GM21447 (cell line): Measurements from ENCODE around the gene BMP8A.
"Not testable (repeated sequence)": the region's sequence is repeated elsewhere in the genome, so short reads cannot be mapped to it uniquely, and the experiment has no call there.

Experiments used
- ATAC-seq: cut with Tn5 transposase; IDR thresholded peaks from one replicate; pipeline ENCODE4 v1.9.1; 2021; ENCODE audit not compliant: unreplicated experiment

Gene BMP8A

GRCh38 chr1:39525366-39526165, 34.1 kb downstream of the BMP8A start:
- ATAC-seq, result peak; percentile 91

DNA sequence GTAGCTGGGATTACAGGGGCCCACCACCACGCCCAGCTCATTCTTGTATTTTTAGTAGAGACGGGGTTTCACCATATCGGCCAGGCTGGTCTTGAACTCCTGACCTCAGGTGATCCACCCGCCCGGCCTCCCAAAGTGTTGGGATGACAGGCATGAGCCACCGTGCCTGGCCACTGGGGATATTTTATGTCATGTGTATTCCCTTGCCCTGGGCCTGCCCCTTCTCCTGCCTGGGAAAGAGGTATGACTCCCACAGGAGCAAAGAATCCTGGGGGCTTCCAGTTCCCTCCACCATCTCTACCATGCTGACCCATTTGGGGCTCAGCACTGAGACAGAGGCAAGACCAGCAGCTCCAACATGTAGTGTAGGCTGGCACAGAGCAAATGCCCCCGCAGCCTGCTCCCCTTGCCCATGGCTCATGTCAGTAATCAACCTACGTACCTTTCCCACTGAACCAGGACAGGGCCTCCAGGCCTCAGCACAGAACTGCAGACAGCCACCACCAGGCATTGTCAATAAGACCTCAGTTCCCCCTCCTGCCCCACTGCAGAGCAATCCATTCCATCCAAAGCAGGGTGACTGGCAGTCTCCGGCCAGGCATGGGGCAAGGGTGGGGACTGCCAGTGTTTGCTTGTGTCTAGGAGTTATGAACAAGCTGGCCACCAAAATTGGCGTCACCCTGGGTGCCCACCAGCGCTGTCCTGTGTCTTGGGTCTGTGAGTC, 35.2 kb downstream of the BMP8A start:
- ATAC-seq, result no peak

DNA sequence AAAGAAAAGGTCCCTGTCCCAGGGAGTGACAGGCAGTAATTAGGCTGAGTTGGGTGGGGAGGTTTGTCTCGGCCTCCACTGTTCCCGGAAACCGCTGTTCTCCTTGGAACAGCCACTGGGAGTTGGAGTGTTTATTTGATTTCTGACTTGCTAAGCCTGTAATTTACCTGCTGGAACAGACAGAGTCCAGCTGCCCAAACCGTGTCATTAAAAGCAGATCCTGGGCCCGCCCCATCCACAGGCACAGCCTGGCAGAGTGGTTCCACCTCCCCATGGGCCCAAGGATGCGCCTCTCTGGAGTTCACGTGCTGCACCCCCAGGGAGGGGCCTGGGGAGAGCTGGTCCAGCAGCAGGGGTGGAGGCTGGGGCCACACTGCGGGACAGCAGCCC, 35.7 kb downstream of the BMP8A start:
- ATAC-seq, result not testable (repeated sequence)

GRCh38 chr1:39528082-39528481, 36.6 kb downstream of the BMP8A start:
- no peak for ATAC-seq

DNA sequence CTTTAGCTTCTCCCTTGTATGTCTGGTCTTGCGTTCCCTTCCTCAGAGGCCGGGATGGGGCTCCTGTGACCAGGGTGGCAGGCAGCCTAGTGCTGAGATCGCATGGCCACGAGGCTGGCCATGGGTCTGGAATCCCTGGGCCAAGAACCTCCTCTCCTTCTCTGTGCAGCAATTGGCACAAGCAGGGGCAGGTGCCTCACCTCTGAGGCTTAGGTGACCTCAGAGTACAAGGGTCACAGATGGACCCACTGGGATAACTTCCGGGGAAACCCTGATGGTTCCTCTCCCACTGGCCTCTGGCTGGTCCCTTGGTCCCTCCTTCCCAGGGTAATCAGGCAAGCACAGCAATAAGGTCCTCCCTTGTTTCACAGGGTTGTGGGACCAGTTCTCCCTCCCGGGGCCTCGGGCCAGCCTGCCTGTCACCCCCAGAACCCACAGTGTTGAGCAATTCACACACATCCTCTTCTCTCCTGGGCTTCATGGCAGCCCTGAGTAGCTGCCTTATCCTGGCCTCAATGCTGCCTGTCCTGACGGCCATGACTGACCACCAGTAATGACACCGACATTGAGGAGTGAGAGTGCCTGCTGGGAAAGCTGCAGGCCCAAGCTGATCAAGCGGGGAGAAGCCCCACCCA, 38.6 kb downstream of the BMP8A start:
- ATAC-seq, result no peak

- ATAC-seq, result no peak
These were observed 40.1 kb downstream of the BMP8A start for GRCh38 chr1:39531526-39531925.

- ATAC-seq, result no peak
These were observed 42.0 kb downstream of the BMP8A start for GRCh38 chr1:39533442-39533841.

- no peak for ATAC-seq
These were observed 47.3 kb downstream of the BMP8A start for GRCh38 chr1:39538531-39539251.

DNA sequence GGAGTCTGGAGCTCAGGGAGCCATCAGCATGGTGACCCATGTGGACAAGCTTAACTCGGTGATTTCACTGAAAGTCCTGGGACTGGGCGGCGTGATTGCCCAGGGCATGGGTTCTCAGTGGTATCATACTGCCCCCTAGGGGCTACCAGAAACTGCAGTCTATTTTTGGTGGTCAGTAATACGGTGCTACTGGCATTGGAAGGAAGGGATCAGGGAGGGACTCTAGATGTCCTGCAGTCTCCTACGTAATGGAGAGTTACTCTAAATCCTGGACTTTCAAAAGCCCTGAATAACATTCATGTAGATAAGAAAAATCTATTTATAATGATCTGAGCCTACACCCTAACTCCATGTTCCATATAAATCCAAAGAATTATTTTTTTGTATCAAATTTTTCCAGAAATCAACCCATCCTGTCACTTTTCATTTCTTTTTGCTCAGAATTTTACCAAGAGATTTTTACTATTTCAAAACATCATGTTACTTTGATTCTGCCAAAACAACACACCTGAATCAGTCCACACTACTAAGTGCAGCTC, 47.9 kb downstream of the BMP8A start:
- ATAC-seq, result peak; percentile 53

- no peak for ATAC-seq
These were observed 49.1 kb downstream of the BMP8A start for GRCh38 chr1:39540504-39541031.

GRCh38 chr1:39542924-39543323, 51.5 kb downstream of the BMP8A start:
- no peak for ATAC-seq

DNA sequence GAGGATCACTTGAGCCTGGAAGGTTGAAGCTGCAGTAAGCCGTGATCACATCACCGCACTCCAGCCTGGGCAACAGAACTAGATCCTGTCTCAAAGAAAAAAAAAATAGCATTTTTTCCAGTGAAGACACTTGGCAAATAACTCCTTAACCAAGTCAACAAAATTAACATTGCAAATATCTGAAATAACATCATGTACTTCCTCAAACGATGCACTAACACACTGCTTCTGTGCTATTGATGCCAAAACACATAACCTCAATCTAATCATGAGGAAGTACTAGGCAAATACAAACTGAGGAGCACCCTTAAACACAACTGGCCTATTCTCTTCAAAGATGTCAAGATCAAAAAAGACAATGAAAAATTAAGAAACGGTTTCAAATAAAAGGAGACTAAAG, 52.9 kb downstream of the BMP8A start:
- no peak for ATAC-seq

DNA sequence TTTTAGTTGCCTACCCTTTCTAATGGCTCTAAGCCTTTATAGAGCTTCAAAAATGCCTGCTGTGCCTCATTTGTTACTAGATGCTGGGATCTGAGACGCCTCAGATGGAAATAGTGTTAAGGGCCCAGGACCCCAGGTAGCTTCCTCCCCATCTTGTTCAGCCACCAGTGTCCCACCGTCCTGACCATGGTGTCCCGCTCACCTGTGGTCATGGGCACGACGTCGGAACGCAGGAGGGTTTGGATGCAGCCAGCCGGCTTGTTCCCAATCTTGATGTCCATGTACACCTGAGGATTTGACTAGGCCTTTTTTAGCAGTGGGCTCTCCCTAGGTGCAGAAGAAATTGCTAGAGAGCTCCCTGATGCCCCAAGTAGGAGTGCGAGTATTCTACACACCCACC, 54.1 kb downstream of the BMP8A start:
- no peak for ATAC-seq

- ATAC-seq, result no peak
These were observed 62.8 kb downstream of the BMP8A start for GRCh38 chr1:39554277-39554676.

GRCh38 chr1:39561279-39561678, 69.8 kb downstream of the BMP8A start:
- no peak for ATAC-seq

DNA sequence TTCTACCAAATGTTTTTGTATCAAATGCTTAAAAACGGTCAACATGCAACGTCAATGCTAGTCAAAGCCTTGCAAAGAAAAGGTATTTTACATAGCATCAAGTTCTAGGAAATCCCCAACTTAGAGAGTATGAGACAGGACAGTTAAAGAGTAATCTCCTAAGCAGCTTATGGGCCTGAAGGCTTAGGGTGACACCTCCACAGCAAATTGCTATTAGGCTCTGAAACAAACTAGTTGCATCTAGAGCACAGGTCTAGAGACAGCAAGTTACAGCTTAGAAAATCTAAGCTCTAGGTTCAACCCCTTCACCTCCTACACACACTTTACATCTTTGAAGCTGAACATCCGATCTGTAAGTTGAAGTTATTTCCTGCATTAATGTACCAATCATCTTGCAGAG, 71.5 kb downstream of the BMP8A start:
- no peak for ATAC-seq

DNA sequence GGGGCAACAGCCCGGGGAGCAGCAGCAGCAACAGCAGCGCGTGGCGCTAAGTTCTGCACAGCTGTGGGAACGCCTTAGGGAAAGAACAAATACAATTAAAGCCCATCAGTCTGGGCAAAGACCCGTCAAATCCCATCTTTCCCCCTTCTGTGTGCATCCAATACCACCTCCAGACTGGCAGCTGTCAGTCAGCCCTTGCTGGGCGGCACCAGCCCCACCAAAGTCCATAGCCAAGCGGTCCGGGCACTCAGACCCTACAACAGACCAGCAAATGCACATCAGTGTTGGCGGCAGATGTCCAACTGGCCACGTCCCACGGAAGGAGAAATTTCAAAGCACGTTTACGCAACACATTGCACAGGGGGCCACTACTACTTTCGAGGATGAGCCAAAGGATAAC, 72.2 kb downstream of the BMP8A start:
- ATAC-seq, result no peak

GRCh38 chr1:39564340-39564739, 72.9 kb downstream of the BMP8A start:
- no peak for ATAC-seq

- ATAC-seq, result no peak
These were observed 73.5 kb downstream of the BMP8A start for GRCh38 chr1:39564941-39565340.

- no peak for ATAC-seq
These were observed 75.2 kb downstream of the BMP8A start for GRCh38 chr1:39566441-39567137.
